ENCODE data around the gene EIF4B.

Gene EIF4B

DNA sequence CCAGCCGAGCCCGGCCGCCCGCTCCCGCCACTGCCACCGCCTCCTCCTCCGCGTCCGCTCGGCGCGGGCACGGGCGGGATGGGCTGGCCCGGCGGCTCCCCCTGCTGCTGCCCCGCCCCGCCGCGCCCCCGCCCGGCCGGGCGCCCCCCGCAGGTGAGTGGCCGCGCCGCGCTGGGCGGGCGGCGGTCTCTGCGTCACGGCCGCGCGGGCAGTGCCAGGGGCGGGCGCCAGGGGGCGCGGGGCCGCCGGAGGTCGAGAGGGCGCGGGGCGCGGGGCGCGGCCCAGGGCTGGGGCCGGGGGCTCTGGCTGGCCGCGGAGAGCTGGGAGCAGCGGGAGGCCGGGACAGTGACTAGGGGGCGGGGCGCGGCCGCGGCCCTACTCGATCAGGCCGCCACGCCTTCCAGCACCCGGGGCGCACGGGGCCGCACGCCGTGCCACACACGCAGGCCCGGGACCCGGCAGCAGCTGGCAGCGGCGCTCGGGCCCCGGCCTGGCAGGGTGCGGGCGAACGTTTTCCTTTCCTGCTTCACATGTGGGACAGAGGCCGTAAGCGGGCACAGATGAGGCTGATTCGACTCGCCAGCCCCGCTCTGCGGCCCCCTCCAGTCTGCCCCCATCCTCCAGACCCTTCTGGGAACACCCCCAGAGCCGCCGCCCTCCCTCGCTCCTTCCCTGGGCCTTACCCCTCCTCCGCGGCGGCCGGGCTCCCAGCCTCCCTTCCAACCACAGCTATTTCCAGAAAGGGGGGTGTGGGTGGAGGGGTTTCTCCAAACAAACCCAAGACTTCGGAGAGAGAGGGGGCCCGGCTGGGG is 41.2 kb downstream of the EIF4B start:
- DNase-seq: no peak

DNA sequence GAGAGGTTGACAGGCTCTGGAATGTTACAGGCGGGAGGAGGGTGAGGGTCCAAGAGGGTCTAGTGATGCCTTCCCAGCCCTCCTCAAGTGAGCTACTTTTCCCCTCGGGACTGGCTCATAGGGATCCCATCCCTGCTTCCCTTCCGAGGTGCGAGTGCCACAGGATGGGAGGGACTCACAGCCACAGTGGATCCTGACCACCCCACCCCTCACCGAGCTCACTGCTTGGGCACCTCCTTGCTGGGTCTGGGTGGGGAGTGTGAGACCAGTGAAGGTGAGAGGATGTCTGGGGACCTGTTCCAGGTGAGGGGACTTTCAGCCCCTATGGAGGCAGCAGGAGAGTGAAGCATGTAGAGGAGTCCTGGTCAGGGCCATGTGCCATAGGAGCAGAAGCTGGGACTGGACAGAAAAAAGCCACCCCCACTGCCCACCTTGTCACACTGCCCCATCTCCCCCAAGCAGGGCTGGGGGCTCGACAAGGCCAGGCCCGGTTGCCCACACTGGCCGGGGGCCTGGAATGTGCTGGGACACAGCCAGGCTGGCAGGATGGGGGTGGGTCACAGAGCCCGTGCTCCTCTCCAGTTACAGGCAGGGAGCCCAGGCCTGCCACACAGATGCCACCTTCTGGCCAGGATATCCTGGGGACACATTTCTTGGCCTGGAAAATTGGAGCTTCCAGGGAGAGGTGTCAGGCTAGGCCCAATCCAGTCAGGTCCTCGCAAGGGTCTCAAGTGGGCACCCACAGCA is 42.0 kb downstream of the EIF4B start:
- DNase-seq: no peak

DNA sequence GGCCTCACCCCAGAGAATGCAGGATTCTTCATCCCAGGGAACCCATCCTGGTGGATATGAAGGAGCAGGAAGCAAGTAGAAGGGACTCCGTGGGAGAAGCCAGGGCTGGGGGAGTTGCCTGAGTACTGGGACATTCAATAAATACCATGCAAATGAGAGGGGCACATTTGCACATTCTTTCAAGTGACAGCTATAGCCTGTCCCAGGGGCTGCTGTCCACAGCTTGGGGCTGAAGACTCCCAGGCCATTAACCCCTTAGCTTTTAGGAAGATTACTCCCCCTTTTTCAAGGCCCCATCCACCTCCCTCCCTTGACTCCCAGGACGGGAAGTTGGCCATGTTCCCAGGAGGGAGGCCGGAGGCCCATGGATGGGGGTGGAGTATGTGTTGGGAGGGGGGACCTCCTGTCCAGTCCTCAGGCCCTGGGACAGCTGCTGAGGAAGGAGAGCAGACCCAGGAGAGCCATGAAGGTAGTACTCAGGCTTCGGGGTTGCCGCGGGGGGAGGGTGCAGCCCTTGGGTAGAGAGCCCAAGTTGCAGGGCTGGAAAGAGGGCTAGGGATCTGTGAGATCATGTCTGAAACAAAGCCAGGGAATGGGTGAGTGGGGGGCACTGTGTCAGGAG is 42.6 kb downstream of the EIF4B start:
- DNase-seq: no peak

DNA sequence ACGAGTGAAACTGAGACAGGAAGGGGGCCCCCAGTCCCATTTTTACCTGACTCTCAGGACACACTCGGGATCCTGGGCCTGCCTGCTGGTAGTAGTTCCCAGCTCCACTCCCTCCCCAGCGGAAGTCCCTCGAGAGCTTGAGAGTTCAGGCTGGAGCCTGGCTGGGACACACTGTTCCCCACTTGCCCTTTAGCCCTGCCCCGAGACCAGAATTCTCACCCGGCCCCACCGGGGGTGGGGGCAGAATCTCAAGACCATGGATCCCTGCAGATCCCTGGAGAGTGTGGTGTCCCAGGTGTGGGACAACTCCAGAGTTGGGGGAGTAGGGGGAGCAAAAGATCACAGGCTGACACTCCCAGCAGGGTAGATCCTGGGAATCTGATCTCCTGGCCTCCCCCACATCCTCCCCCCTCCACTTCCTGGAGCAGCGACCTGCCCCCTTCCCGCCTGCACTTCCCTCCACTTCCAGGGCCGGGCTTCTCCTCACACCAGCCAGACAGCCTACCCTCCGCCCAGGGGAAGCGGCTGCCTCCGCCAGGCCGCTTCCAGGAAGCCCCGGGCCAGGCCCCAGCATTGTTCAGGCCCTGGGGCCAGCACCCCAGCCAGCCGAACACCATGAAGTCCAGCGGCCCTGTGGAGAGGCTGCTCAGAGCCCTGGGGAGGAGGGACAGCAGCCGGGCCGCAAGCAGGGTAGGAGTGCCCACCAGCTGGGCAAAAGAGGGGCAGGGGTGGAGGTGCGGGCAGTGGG is 43.5 kb downstream of the EIF4B start, which contains the start of gene TNS2:
TSS of gene TNS2 (plus strand) at position 495 of the 748 bp plus-strand sequence. CDS start at position 616, 121 bp downstream.
- no peak for DNase-seq

DNA sequence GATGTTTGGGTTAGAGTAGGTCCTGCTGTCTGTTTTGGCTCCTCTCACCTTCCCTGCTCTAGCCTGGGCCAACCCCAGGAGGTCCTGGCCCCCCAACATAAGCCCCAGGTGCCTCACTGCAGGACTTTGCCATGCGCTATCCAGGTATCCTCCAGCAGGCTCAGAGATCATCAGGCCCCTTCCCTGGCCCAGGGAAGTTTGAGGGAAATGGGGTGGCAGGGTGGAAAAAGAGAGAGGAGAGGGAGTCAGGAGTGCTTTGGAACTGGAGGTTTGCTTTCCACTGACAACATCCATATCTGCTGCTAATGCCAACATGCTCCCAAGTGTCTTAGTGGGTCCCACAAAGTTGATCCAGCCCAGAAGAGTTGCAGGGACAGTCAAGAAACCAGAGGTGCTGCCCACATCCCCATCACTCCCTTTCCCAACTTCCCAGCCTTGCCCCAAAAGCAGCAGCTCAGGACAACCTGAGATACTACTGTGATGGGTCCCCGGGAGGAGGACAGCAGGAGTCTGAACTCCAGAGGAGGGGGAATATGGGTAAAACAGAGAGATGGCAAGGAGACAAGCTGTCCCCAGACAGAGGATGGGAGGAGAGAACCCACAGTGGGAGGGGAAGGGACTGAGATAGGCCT is 44.3 kb downstream of the EIF4B start:
- no peak for DNase-seq

DNA sequence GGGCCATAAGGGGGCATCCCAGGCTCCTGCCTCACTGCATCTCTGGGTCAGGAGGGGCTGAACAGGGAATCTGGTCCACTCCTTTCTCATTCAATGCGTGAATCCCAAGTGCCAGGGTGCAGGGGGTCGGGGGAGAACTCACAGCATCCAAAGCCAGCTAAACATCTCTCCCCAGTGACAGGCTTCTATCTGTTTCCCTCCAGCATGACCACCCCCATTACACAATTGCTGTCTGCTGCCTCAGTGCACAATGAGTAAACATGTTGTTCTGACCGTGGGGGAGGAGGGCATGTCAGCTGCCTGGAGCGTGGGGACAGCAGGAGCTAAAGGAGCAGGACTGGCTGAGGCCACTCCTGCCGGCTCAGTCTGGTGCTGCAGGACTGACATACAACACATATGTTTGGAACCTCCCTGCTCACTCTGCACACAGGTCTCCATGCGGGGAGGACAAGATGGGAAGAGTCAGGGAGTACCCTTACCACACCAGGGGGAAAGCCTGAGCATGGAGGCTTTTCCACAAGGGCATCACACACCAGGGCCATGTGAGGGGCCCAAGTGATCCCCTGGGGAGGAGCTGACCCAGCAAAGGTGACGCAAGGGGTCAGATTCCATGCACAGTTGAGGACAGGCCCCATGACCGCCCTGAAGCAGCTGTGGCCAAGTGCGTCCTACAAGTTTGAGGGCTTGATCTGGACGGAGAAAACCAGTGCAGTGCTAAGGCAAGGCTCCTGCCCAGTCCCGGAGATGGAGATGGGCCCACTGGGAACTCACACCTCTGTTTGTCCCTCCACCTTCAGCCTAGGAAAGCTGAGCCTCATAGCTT is 45.0 kb downstream of the EIF4B start:
- DNase-seq: no peak

DNA sequence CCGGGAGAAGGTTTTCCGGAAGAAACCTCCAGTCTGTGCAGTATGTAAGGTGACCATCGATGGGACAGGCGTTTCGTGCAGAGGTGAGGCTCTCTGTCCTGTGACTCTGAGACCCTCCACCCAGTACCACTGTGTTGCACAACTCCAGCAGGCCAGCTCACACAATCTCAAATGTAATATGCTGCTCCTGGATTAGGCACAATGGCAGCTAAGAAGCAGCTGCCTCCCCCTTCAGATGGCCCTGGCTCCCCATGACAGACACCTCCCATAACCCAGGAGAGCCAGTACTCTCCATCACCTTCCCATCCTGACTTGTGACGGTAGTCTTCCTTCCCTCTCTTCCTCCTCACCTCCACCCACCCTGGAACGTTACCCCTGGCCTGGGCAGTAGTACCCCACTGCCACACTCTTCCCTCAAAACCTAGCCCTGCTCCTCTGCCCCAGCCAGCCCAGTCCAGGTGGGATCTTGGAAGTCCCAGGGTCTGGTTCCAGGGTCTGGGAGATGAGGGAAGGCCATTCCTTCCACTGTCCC is 45.7 kb downstream of the EIF4B start:
- DNase-seq: no peak

DNA sequence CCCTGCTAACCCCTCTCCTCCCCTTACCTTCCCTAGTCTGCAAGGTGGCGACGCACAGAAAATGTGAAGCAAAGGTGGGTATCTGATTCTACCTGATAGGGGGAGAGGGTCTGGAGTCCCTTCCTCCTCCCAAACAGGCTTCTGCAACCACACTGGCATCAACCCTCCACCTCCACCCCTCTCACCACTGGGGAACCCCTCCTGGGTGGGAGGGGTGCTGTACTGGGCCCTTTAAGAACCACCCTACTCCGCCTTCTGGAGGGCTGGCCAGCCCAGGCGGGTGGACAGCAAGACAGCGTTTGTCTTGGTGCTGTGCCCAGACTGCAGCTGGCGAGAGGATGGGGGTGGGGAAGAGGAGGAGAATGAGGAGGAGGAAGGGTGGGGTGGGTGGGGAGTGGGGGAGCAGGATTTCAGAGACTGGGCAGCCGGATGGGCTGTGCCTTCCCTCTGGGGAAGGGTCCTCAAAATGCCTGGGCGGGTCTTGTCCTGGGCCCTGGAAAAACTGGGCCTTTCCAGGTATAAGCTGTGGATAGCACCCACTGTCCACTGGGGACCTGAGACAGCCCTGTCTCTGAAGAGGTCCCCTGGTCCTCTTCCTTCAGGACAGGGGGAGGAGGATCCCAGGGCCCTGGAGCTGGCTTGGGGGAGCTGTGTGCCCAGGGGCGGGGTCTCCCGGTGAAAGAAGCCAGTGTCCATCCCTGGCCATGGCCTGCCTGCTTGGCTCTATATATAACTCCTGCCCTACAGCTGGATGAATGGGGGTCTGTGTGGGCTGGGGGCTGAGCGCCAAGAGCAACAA is 46.4 kb downstream of the EIF4B start:
- DNase-seq: no peak

DNA sequence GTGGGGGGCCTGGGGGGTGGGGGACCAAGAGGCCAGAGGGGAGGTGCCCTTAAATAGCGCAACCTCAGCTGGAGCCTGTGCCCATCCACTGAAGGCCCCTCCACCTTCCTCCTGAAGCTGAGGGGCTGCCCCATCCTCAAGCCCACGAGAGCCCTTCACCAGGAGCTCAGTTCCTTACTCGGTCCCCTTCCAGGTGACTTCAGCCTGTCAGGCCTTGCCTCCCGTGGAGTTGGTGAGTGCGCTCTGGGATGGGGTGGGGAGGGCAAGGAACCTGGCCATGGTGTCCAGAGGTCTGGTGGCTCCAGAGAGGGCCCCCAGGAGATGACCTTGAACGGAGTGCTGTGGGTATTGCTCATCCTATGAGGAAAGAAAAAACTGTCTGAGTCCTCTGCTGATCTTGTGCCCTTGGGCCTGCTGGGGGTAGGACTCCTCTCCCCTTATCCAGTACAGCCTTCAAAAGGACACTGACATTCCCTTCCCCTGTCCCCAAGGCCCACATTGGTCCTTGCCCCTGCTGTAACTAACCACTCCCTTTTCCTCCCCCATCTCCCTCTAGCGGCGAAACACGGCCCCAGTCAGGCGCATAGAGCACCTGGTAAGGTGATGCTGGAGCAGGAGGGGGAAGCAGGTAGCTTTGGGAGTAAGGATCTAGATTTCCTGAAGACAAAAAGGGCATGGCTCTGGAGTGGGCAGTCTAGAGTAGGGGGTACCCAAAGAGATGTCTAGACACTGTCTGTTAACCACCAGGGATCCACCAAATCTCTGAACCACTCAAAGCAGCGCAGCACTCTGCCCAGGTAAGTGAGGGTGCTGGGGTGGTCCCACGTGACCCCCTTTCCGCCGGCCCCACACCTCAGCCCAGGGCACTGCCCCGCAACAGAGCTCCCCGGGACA is 47.2 kb downstream of the EIF4B start:
- DNase-seq: no peak

DNA sequence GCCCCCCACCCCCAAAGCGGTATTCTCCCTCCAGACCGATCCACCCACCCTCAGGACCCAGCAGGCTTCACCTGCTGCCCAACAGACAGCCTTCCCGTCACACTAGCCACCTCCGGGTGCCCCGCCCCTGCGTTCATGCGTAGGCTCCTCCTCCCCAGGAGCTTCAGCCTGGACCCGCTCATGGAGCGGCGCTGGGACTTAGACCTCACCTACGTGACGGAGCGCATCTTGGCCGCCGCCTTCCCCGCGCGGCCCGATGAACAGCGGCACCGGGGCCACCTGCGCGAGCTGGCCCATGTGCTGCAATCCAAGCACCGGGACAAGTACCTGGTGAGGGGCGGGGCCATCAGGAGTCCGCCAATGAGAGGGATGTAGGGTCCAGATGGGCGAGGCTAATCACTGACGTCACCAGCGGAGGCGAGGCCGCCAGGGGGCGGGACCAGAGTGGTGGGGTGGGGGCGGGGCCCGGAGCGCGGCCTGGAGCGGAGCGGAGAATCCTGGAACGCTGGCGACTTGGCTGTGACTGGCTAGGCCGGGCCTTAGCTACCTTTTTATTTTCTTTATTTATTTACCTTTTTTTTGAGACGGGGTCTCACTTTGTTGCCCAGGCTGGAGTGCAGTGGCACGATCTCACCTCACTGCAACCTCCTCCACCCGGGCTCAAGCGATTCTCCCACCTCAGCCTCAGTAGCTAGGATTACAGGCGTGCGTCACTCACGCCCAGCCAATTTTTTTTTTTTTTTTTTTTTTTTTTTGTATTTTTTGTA is 48.0 kb downstream of the EIF4B start:
- DNase-seq: no peak

DNA sequence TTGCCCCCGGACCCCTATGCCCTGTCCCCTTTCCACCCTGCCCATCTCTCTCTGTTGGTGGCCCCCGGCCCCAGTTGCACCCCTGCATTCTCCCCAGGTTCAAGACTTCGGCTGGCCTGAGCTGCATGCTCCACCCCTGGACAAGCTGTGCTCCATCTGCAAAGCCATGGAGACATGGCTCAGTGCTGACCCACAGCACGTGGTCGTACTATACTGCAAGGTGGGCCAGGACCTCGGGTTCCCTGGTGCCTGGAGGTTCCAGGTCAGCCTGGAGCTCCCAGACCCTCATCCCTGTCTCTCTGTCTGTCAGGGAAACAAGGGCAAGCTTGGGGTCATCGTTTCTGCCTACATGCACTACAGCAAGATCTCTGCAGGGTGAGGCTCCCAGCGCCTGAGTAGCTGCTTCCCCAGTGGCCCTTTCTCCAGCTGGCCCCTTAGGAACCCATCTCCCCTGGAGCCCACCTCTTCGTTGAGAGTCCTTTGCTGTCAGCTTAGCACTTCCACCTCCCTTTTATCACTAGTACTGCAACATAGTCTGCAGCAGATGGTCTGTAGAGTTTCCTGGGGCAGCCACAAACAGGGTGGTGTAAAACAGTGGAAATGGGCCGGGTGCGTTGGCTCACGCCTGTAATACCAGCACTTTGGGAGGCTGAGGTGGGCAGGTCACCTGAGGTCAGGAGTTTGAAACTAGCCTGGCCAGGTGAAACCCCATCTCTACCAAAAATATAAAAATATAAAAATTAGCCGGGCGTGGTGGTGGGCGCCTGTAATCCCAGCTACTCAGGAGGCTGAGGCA is 49.4 kb downstream of the EIF4B start:
- DNase-seq: no peak

DNA sequence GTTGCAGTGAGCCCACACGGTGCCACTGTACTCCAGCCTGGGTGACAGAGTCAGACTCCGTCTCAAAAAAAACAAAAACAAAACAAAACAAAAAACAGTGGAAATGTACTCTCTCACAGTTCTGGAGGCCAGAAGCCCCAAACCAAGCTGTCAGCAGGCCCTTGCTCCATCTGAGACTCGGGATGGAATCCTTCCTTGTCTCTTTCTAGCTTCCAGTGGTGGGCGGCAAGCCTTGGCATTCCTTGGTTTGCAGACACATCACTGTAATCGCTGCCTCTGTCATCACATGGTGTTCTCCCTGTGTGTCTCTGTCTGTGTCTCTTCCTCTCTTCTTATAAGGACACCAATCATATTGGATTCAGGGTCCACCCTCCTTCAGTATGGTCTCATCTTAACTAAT is 50.0 kb downstream of the EIF4B start:
- DNase-seq: no peak

DNA sequence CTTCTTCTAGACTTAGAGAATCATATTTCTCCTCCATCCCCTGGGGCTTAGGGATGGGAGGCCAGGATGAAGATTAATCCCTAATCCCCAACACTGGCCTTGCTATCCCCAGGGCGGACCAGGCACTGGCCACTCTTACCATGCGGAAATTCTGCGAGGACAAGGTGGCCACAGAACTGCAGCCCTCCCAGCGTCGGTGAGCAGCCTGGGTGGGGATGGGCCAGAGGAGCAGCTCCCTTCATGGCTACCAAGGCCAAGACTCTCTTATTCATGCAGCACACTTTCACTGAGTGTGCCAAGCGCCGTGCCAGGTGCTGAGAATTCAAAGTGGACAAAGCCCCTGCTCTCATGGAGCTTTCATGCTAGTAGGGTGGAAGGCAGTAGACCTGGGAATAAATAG is 50.6 kb downstream of the EIF4B start:
- no peak for DNase-seq

DNA sequence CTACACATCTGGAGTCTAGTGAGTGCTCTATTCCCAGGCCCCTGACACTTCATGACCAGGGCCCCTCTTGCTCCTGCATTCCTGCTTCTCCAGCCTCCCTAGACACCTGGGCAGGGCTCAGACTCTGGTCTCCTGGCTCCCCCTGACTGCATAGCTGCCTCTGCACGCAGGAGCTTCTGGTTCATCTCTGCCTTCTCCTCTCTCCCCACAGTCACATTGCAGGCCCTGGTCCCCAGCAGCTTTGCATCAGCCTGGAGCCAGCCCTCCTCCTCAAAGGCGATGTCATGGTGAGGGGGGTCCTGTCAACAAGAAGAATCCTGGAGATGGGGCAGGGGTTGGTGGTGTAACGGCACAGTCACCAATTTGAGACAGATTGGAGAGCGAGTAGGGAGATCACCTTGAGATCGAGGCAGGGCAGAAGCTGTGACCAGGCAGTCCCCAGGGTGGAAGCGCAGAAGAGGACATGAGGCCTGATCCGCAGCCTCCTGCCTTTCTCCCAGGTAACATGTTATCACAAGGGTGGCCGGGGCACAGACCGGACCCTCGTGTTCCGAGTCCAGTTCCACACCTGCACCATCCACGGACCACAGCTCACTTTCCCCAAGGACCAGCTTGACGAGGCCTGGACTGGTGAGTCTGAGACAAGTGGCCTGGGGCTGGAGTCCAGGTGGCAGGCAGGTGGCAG is 51.7 kb downstream of the EIF4B start:
- DNase-seq: no peak

DNA sequence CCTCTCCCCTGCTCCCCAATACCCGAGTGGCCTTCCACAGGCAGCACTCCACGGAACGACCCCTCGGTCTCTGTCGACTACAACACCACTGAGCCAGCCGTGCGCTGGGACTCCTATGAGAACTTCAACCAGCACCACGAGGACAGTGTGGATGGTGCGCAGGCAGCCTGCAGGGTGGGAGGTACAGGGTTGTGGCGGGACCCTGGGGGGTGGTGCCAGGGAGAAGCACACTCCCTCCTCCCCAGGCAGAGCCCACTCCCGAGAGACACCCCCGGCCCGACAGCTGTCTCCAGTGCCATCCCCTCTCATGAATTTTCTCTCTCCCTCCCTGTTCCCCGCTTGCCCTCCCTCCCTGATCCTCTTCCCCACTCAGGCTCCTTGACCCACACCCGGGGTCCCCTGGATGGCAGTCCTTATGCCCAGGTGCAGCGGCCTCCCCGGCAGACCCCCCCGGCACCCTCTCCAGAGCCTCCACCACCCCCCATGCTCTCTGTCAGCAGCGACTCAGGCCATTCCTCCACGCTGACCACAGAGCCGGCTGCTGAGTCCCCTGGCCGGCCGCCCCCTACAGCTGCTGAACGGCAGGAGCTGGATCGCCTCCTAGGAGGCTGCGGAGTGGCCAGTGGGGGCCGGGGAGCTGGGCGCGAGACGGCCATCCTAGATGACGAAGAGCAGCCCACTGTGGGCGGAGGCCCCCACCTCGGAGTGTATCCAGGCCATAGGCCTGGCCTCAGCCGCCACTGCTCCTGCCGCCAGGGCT is 52.6 kb downstream of the EIF4B start:
- no peak for DNase-seq

DNA sequence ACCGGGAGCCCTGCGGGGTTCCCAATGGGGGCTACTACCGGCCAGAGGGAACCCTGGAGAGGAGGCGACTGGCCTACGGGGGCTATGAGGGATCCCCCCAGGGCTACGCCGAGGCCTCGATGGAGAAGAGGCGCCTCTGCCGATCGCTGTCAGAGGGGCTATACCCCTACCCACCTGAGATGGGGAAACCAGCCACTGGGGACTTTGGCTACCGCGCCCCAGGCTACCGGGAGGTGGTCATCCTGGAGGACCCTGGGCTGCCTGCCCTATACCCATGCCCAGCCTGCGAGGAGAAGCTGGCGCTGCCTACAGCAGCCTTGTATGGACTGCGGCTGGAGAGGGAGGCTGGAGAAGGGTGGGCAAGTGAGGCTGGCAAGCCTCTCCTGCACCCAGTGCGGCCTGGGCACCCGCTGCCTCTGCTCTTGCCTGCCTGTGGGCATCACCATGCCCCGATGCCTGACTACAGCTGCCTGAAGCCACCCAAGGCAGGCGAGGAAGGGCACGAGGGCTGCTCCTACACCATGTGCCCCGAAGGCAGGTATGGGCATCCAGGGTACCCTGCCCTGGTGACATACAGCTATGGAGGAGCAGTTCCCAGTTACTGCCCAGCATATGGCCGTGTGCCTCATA is 53.3 kb downstream of the EIF4B start:
- no peak for DNase-seq
